ENCODE measurements around the gene DCAF10.
"Not testable (repeated sequence)": the region's sequence is repeated elsewhere in the genome, so short reads cannot be mapped to it uniquely, and the experiment has no call there.

DCAF10 gene

DNA sequence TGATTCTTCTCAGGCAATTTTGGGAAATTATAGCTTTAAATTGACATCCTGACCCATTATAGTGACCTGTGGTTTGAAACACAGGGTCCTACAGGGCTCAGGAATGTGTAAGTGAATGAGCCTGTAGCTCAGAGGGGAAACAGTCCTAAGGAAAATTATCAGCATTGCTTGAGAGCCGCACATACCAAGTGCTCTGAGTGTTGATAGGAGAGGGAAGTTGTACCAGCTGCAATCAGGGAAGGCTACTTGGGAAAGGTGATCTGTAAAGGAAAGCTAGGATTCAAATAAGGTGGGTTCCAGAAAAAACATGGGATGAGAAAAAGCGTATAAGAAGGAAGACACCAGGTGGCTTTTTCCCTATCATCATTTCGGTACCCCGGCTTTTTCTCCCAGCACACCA is 107.7 kb downstream of the DCAF10 start:
- H3K4ac ChIP-seq (ENCODE audit: low read length) = no peak overlapping the region
- WGBS, 2 donors (ENCODE audit: extremely low coverage in 2 of 2, insufficient read length in 2 of 2, insufficient replicate concordance in 1 of 2) = no CpG with 5 or more reads among the region's 4 CpGs
- no peak overlapping the region for H2BK15ac ChIP-seq (ENCODE audit: low read length)
- no peak overlapping the region for H3K9ac ChIP-seq (ENCODE audit: low read depth, low read length, poor library complexity)
- H2AK5ac ChIP-seq (ENCODE audit: low read depth, low read length) = no peak overlapping the region
- H3K4me3 ChIP-seq (ENCODE audit: low read length in 2 of 2) = no peak overlapping the region
- H4K8ac ChIP-seq (ENCODE audit: low read depth, low read length) = no peak overlapping the region
- no peak overlapping the region for H3K18ac ChIP-seq (ENCODE audit: low read length)
- H3K36me3 ChIP-seq (replicated peaks in 1 of 2; ENCODE audit: control insufficient read depth in 2 of 2, insufficient read depth in 2 of 2, low read length in 2 of 2) = no peaks in the 10 kb centered on the region
- no peak overlapping the region for H2BK120ac ChIP-seq (ENCODE audit: low read depth, low read length)
- no peak for DNase-seq (ENCODE audit: low spot score)
- H2BK5ac ChIP-seq (ENCODE audit: low read length) = no peak overlapping the region
- no peak overlapping the region for H2AFZ ChIP-seq (ENCODE audit: low read length)
- H3K23ac ChIP-seq (ENCODE audit: low read depth, low read length, poor library complexity) = no peak overlapping the region
- no peak overlapping the region for H4K91ac ChIP-seq (ENCODE audit: low read depth, low read length, poor library complexity)
- H3K27ac ChIP-seq (replicated peaks; ENCODE audit: low read length) = no peak overlapping the region
- H3K9me3 ChIP-seq (replicated peaks in 1 of 2; ENCODE audit: control insufficient read depth in 2 of 2, insufficient read depth in 1 of 2, low read depth in 1 of 2, low read length in 2 of 2) = no peaks in the 10 kb centered on the region
- H3K27me3 ChIP-seq (ENCODE audit: control insufficient read depth in 3 of 3, insufficient read depth in 3 of 3, low read depth in 1 of 3, low read length in 3 of 3) = no peaks in the 10 kb centered on the region
- no peaks in the 10 kb centered on the region for H3K79me1 ChIP-seq (ENCODE audit: low read depth, low read length)
- no peak overlapping the region for H3K14ac ChIP-seq (ENCODE audit: low read length)
- H2BK12ac ChIP-seq (ENCODE audit: low read length) = no peak overlapping the region
- H3K4me2 ChIP-seq (ENCODE audit: insufficient read depth, low read length, poor library complexity, severe bottlenecking) = no peak overlapping the region
- peaks cover 4 to 9% of the 10 kb centered on the region in 2 donors for H3K4me1 ChIP-seq (ENCODE audit: control insufficient read depth in 2 of 2, insufficient read depth in 1 of 2, low read depth in 1 of 2, low read length in 2 of 2)

DNA sequence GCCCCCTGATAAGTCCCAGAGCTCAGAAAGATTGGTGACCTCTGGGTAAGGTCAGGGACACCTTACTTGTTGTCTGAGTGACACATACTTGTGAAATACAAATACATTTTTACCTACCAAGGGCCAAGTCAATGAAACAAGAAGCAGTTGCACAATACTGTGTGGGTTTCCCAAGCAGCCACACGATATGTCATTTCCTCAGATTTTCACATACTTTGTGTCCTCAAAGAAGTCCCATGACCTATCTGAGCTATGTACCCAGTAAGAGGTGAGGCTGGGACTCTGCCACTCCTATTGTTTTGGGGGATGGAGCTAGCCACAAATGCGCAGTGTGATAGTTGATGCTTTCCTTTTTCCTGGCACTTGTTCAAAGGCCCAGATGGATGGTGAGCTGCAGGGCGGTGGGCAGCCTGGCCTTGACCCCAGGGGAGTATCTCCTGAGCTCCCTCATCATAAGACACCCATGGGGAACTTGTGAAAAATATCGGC is 108.1 kb downstream of the DCAF10 start:
- Histone ChIP-seq H3K79me1 (ENCODE audit: low read depth, low read length) (peaks cover 1% of the 10 kb centered on the region), H4K91ac (ENCODE audit: low read depth, low read length, poor library complexity) (no peak overlapping the region), H3K9ac (ENCODE audit: low read depth, low read length, poor library complexity) (no peak overlapping the region), H2BK5ac (ENCODE audit: low read length) (no peak overlapping the region), H2BK15ac (ENCODE audit: low read length) (no peak overlapping the region), H3K27ac (replicated peaks; ENCODE audit: low read length) (no peak overlapping the region), H3K27me3 (ENCODE audit: control insufficient read depth in 3 of 3, insufficient read depth in 3 of 3, low read depth in 1 of 3, low read length in 3 of 3) (no peaks in the 10 kb centered on the region), H3K14ac (ENCODE audit: low read length) (no peak overlapping the region), H2BK12ac (ENCODE audit: low read length) (no peak overlapping the region), H4K8ac (ENCODE audit: low read depth, low read length) (no peak overlapping the region), H2AK5ac (ENCODE audit: low read depth, low read length) (no peak overlapping the region), H3K4ac (ENCODE audit: low read length) (no peak overlapping the region), H3K9me3 (replicated peaks in 1 of 2; ENCODE audit: control insufficient read depth in 2 of 2, insufficient read depth in 1 of 2, low read depth in 1 of 2, low read length in 2 of 2) (no peaks in the 10 kb centered on the region), H3K23ac (ENCODE audit: low read depth, low read length, poor library complexity) (no peak overlapping the region), H2BK120ac (ENCODE audit: low read depth, low read length) (no peak overlapping the region), H3K4me3 (ENCODE audit: low read length in 2 of 2) (no peak overlapping the region), H2AFZ (ENCODE audit: low read length) (no peak overlapping the region), H3K36me3 (replicated peaks in 1 of 2; ENCODE audit: control insufficient read depth in 2 of 2, insufficient read depth in 2 of 2, low read length in 2 of 2) (no peaks in the 10 kb centered on the region), H3K18ac (ENCODE audit: low read length) (no peak overlapping the region), H3K4me2 (ENCODE audit: insufficient read depth, low read length, poor library complexity, severe bottlenecking) (no peak overlapping the region), H3K4me1 (ENCODE audit: control insufficient read depth in 2 of 2, insufficient read depth in 1 of 2, low read depth in 1 of 2, low read length in 2 of 2) (peaks cover 4 to 8% of the 10 kb centered on the region in 2 donors)
- WGBS, 2 donors (ENCODE audit: extremely low coverage in 2 of 2, insufficient read length in 2 of 2, insufficient replicate concordance in 1 of 2) = no CpG with 5 or more reads among the region's 4 CpGs
- no peak for DNase-seq (ENCODE audit: low spot score)

DNA sequence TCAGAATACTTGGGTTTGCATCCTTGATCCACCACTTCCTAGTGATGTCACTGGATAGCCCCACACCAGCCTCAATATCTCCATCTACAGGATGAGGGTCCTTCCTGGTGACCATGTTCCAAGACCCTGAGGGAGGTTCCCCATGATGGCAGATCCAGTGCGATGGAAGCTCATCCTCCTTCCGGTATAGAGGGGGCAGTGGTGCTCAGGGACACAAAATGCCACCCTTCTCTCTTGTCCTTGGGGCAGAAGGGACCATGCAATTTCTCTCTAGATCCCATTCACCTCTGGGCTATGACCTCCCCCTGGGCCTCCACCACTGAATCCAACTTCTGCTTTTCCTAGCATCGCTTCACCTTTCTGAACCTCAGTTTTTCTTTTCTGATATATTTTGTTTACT is 108.7 kb downstream of the DCAF10 start:
- no peak overlapping the region for H3K4me3 ChIP-seq (ENCODE audit: low read length in 2 of 2)
- no peak overlapping the region for H2AK5ac ChIP-seq (ENCODE audit: low read depth, low read length)
- H3K4ac ChIP-seq (ENCODE audit: low read length) = no peak overlapping the region
- H2BK15ac ChIP-seq (ENCODE audit: low read length) = no peak overlapping the region
- no peak for DNase-seq (ENCODE audit: low spot score)
- H3K4me1 ChIP-seq (ENCODE audit: control insufficient read depth in 2 of 2, insufficient read depth in 1 of 2, low read depth in 1 of 2, low read length in 2 of 2) = peaks cover 7 to 9% of the 10 kb centered on the region in 2 donors
- H4K8ac ChIP-seq (ENCODE audit: low read depth, low read length) = no peak overlapping the region
- no peaks in the 10 kb centered on the region for H3K27me3 ChIP-seq (ENCODE audit: control insufficient read depth in 3 of 3, insufficient read depth in 3 of 3, low read depth in 1 of 3, low read length in 3 of 3)
- no peak overlapping the region for H4K91ac ChIP-seq (ENCODE audit: low read depth, low read length, poor library complexity)
- no peak overlapping the region for H2BK12ac ChIP-seq (ENCODE audit: low read length)
- no peak overlapping the region for H2AFZ ChIP-seq (ENCODE audit: low read length)
- WGBS, 2 donors (ENCODE audit: extremely low coverage in 2 of 2, insufficient read length in 2 of 2, insufficient replicate concordance in 1 of 2) = no CpG with 5 or more reads among the region's 3 CpGs
- H3K9me3 ChIP-seq (replicated peaks in 1 of 2; ENCODE audit: control insufficient read depth in 2 of 2, insufficient read depth in 1 of 2, low read depth in 1 of 2, low read length in 2 of 2) = no peaks in the 10 kb centered on the region
- no peak overlapping the region for H3K18ac ChIP-seq (ENCODE audit: low read length)
- H3K9ac ChIP-seq (ENCODE audit: low read depth, low read length, poor library complexity) = no peak overlapping the region
- no peak overlapping the region for H3K4me2 ChIP-seq (ENCODE audit: insufficient read depth, low read length, poor library complexity, severe bottlenecking)
- no peak overlapping the region for H3K14ac ChIP-seq (ENCODE audit: low read length)
- no peaks in the 10 kb centered on the region for H3K36me3 ChIP-seq (replicated peaks in 1 of 2; ENCODE audit: control insufficient read depth in 2 of 2, insufficient read depth in 2 of 2, low read length in 2 of 2)
- H3K23ac ChIP-seq (ENCODE audit: low read depth, low read length, poor library complexity) = no peak overlapping the region
- H3K79me1 ChIP-seq (ENCODE audit: low read depth, low read length) = peaks cover 1% of the 10 kb centered on the region
- H2BK120ac ChIP-seq (ENCODE audit: low read depth, low read length) = no peak overlapping the region
- H2BK5ac ChIP-seq (ENCODE audit: low read length) = no peak overlapping the region
- H3K27ac ChIP-seq (replicated peaks; ENCODE audit: low read length) = no peak overlapping the region

DNA sequence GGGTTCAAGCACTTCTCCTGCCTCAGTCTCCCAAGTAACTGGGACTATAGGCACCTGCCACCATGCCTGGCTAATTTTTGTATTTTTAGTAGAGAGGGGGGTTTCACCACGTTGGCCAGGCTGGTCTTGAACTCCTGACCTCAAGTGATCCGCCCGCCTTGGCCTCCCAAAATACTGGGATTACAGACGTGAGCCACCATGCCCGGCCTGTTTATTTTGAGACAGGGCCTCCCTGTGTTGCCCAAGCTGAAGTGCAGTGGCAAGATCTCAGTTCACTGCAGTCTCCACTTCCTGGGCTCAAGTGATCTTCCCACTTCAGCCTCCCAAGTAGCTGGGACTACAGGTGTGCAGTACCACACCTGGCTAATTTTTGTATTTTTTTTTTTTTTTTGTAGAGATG is 109.2 kb downstream of the DCAF10 start:
- H3K79me1 ChIP-seq (ENCODE audit: low read depth, low read length); H3K9me3 ChIP-seq (replicated peaks in 1 of 2; ENCODE audit: control insufficient read depth in 2 of 2, insufficient read depth in 1 of 2, low read depth in 1 of 2, low read length in 2 of 2); H4K8ac ChIP-seq (ENCODE audit: low read depth, low read length); H3K27ac ChIP-seq (replicated peaks; ENCODE audit: low read length); H3K4me1 ChIP-seq (ENCODE audit: control insufficient read depth in 2 of 2, insufficient read depth in 1 of 2, low read depth in 1 of 2, low read length in 2 of 2); H4K91ac ChIP-seq (ENCODE audit: low read depth, low read length, poor library complexity); H2AFZ ChIP-seq (ENCODE audit: low read length); H3K9ac ChIP-seq (ENCODE audit: low read depth, low read length, poor library complexity); H2BK12ac ChIP-seq (ENCODE audit: low read length); H2BK15ac ChIP-seq (ENCODE audit: low read length); H3K4me3 ChIP-seq (ENCODE audit: low read length in 2 of 2); H3K36me3 ChIP-seq (replicated peaks in 1 of 2; ENCODE audit: control insufficient read depth in 2 of 2, insufficient read depth in 2 of 2, low read length in 2 of 2); H3K23ac ChIP-seq (ENCODE audit: low read depth, low read length, poor library complexity); H3K4ac ChIP-seq (ENCODE audit: low read length); H3K18ac ChIP-seq (ENCODE audit: low read length); H2BK5ac ChIP-seq (ENCODE audit: low read length); H3K4me2 ChIP-seq (ENCODE audit: insufficient read depth, low read length, poor library complexity, severe bottlenecking); DNase-seq (ENCODE audit: low spot score); H2AK5ac ChIP-seq (ENCODE audit: low read depth, low read length); H3K14ac ChIP-seq (ENCODE audit: low read length); H3K27me3 ChIP-seq (ENCODE audit: control insufficient read depth in 3 of 3, insufficient read depth in 3 of 3, low read depth in 1 of 3, low read length in 3 of 3); H2BK120ac ChIP-seq (ENCODE audit: low read depth, low read length): not testable (repeated sequence)
- no CpG with 5 or more reads among the region's 5 CpGs for WGBS, 2 donors (ENCODE audit: extremely low coverage in 2 of 2, insufficient read length in 2 of 2, insufficient replicate concordance in 1 of 2)

Data from neuronal stem cell (in vitro differentiated cells).